ENCODE measurements around the gene WRAP53.

Gene WRAP53

GRCh38 chr17:7686222-7687071 lies 1.8 kb upstream of the WRAP53 start:
- TF ChIP-seq CTCF (IDR thresholded peaks at IDR 0.05): no peak

GRCh38 chr17:7687072-7687907 lies 987 bp upstream of the WRAP53 start, which contains the start of gene TP53:
Gene TP53 (minus strand): TSS chr17:7687490. CDS start chr17:7676594, 10,896 bp downstream.
- TF ChIP-seq CTCF (IDR thresholded peaks at IDR 0.05): no peak

GRCh38 chr17:7688808-7689316 lies 585 bp downstream of the WRAP53 start:
- TF ChIP-seq CTCF (IDR thresholded peaks at IDR 0.05): no peak

GRCh38 chr17:7695586-7695985 lies 7.3 kb downstream of the WRAP53 start:
- no peak for TF ChIP-seq CTCF (IDR thresholded peaks at IDR 0.05)

GRCh38 chr17:7697828-7698588 lies 9.7 kb downstream of the WRAP53 start:
- TF ChIP-seq CTCF (IDR thresholded peaks at IDR 0.05): no peak

GRCh38 chr17:7700510-7700909 lies 12.2 kb downstream of the WRAP53 start:
- TF ChIP-seq CTCF (IDR thresholded peaks at IDR 0.05): no peak

GRCh38 chr17:7701681-7702080 lies 13.4 kb downstream of the WRAP53 start:
- TF ChIP-seq CTCF (IDR thresholded peaks at IDR 0.05): no peak

All from LNCAP (cell line).